Measurements from ENCODE around the gene ZNF335. TPM values are rescaled to one million over a fixed set of nuclear protein-coding genes. Genes with fewer than 3 reads are reported as not detected.

ZNF335 gene
- total and polyA plus RNA-seq, 2 of the 13 experiments (the other 11 are each of a cell fraction or from before 2014, with no cell fraction given): 9.7 to 13.7 TPM

DNA sequence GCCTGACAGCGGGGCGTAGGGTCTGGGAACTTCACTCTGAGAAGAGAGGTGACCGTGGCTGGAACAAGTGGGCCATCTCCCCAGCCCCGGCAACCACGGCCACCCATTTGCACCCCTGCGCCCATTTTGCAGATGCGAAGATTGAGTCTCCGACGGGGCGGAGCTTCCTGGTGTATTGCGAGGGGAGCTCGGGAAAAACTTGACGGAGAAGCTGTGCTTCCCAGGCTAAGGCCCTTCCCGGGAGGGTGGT, 653 bp downstream of the ZNF335 start (continued):
- TF ChIP-seq EZH2 (conservative IDR thresholded peaks at IDR 0.05; ENCODE audit: low read depth, low read length): no peak
- no peak for TF ChIP-seq SATB2 (CRISPR knock-in tag; IDR thresholded peaks at IDR 0.05)
- TF ChIP-seq KLF16 (CRISPR knock-in tag; IDR thresholded peaks at IDR 0.05): no peak; a peak in 1 of 4 replicates
- no peak for TF ChIP-seq KDM5A (IDR thresholded peaks at IDR 0.05; ENCODE audit: borderline replicate concordance, low read length)
- TF ChIP-seq ZFP62 (CRISPR knock-in tag; IDR thresholded peaks at IDR 0.05): no peak
- TF ChIP-seq, protein P1, sequence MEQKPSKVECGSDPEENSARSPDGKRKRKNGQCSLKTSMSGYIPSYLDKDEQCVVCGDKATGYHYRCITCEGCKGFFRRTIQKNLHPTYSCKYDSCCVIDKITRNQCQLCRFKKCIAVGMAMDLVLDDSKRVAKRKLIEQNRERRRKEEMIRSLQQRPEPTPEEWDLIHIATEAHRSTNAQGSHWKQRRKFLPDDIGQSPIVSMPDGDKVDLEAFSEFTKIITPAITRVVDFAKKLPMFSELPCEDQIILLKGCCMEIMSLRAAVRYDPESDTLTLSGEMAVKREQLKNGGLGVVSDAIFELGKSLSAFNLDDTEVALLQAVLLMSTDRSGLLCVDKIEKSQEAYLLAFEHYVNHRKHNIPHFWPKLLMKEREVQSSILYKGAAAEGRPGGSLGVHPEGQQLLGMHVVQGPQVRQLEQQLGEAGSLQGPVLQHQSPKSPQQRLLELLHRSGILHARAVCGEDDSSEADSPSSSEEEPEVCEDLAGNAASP (CRISPR knock-in tag; IDR thresholded peaks at IDR 0.05; ENCODE audit: borderline replicate concordance): no peak
- no peak for TF ChIP-seq SOX6 (IDR thresholded peaks at IDR 0.05)
- no peak for TF ChIP-seq SOX6 (CRISPR knock-in tag; IDR thresholded peaks at IDR 0.05)
- no peak for TF ChIP-seq ZNF850 (CRISPR knock-in tag; conservative IDR thresholded peaks at IDR 0.05)
- TF ChIP-seq ZNF234 (CRISPR knock-in tag; conservative IDR thresholded peaks at IDR 0.05): no peak
- no peak for TF ChIP-seq ARNT (IDR thresholded peaks at IDR 0.05)
- TF ChIP-seq TGIF2 (CRISPR knock-in tag; IDR thresholded peaks at IDR 0.05): peak; percentile 41; the same call in 1 of the 2 replicates
- TF ChIP-seq PHB2 (IDR thresholded peaks at IDR 0.05; ENCODE audit: partially characterized antibody): no peak
- no peak for TF ChIP-seq TOE1 (CRISPR knock-in tag; IDR thresholded peaks at IDR 0.05)
- TF ChIP-seq, protein P2, sequence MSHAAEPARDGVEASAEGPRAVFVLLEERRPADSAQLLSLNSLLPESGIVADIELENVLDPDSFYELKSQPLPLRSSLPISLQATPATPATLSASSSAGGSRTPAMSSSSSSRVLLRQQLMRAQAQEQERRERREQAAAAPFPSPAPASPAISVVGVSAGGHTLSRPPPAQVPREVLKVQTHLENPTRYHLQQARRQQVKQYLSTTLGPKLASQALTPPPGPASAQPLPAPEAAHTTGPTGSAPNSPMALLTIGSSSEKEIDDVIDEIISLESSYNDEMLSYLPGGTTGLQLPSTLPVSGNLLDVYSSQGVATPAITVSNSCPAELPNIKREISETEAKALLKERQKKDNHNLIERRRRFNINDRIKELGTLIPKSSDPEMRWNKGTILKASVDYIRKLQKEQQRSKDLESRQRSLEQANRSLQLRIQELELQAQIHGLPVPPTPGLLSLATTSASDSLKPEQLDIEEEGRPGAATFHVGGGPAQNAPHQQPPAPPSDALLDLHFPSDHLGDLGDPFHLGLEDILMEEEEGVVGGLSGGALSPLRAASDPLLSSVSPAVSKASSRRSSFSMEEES (CRISPR knock-in tag; IDR thresholded peaks at IDR 0.05): peak; percentile 72; the same call in 1 of the 2 replicates
- no peak for TF ChIP-seq ZNF577 (CRISPR knock-in tag; IDR thresholded peaks at IDR 0.05; ENCODE audit: borderline replicate concordance, low read depth)
- no peak for TF ChIP-seq POLR2AphosphoS5 (IDR thresholded peaks at IDR 0.05; ENCODE audit: low read depth, low read length)
- TF ChIP-seq, protein P3, sequence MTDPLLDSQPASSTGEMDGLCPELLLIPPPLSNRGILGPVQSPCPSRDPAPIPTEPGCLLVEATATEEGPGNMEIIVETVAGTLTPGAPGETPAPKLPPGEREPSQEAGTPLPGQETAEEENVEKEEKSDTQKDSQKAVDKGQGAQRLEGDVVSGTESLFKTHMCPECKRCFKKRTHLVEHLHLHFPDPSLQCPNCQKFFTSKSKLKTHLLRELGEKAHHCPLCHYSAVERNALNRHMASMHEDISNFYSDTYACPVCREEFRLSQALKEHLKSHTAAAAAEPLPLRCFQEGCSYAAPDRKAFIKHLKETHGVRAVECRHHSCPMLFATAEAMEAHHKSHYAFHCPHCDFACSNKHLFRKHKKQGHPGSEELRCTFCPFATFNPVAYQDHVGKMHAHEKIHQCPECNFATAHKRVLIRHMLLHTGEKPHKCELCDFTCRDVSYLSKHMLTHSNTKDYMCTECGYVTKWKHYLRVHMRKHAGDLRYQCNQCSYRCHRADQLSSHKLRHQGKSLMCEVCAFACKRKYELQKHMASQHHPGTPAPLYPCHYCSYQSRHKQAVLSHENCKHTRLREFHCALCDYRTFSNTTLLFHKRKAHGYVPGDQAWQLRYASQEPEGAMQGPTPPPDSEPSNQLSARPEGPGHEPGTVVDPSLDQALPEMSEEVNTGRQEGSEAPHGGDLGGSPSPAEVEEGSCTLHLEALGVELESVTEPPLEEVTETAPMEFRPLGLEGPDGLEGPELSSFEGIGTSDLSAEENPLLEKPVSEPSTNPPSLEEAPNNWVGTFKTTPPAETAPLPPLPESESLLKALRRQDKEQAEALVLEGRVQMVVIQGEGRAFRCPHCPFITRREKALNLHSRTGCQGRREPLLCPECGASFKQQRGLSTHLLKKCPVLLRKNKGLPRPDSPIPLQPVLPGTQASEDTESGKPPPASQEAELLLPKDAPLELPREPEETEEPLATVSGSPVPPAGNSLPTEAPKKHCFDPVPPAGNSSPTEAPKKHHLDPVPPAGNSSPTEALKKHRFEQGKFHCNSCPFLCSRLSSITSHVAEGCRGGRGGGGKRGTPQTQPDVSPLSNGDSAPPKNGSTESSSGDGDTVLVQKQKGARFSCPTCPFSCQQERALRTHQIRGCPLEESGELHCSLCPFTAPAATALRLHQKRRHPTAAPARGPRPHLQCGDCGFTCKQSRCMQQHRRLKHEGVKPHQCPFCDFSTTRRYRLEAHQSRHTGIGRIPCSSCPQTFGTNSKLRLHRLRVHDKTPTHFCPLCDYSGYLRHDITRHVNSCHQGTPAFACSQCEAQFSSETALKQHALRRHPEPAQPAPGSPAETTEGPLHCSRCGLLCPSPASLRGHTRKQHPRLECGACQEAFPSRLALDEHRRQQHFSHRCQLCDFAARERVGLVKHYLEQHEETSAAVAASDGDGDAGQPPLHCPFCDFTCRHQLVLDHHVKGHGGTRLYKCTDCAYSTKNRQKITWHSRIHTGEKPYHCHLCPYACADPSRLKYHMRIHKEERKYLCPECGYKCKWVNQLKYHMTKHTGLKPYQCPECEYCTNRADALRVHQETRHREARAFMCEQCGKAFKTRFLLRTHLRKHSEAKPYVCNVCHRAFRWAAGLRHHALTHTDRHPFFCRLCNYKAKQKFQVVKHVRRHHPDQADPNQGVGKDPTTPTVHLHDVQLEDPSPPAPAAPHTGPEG (CRISPR knock-in tag; IDR thresholded peaks at IDR 0.05): 0 out of 2 replicates have a peak, but pooled peaks have one; percentile 26
- TF ChIP-seq ZNF383 (CRISPR knock-in tag; IDR thresholded peaks at IDR 0.05; ENCODE audit: borderline replicate concordance): 0 out of 2 replicates have a peak, but pooled peaks have one; percentile 2
- TF ChIP-seq, protein P4, sequence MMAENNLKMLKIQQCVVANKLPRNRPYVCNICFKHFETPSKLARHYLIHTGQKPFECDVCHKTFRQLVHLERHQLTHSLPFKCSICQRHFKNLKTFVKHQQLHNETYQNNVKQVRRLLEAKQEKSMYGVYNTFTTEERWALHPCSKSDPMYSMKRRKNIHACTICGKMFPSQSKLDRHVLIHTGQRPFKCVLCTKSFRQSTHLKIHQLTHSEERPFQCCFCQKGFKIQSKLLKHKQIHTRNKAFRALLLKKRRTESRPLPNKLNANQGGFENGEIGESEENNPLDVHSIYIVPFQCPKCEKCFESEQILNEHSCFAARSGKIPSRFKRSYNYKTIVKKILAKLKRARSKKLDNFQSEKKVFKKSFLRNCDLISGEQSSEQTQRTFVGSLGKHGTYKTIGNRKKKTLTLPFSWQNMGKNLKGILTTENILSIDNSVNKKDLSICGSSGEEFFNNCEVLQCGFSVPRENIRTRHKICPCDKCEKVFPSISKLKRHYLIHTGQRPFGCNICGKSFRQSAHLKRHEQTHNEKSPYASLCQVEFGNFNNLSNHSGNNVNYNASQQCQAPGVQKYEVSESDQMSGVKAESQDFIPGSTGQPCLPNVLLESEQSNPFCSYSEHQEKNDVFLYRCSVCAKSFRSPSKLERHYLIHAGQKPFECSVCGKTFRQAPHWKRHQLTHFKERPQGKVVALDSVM (CRISPR knock-in tag; IDR thresholded peaks at IDR 0.05): 0 out of 2 replicates have a peak, but pooled peaks have one; percentile 84
- TF ChIP-seq SIX1 (CRISPR knock-in tag; IDR thresholded peaks at IDR 0.05; ENCODE audit: borderline replicate concordance): 0 out of 2 replicates have a peak, but pooled peaks have one; percentile 12

All from HepG2 (cell line).